HepG2 (cell line): ENCODE results near the gene SORBS2. TPM values are rescaled to one million over a fixed set of nuclear protein-coding genes. Genes with fewer than 3 reads are reported as not detected.

Source experiments
- ATAC-seq: fragments of 200-7000 bp; cut with Tn5 transposase; 3 replicates; pipeline ENCODE4 v1.9.1; 2020; ENCODE audit warnings: mild to moderate bottlenecking, moderate library complexity
- BruUV-seq: library from RNA; stranded (reverse); fragments of 400-500 nt; replicated peaks from 2 replicates; lab custom pipeline; 2021; lab: Mats Ljungman, UMichigan
- CTCF ChIA-PET: fragments of 300-600 bp; formaldehyde crosslinking; extraction: SDS; loops from one replicate; lab custom pipeline; 2021; ENCODE audit warnings: low total read pairs, inconsistent platforms, low intra/inter-chr PET ratio; lab: Yijun Ruan, JAX
- POLR2A ChIA-PET: fragments of 350-600 bp; sonication (Branson Sonifier 250); formaldehyde crosslinking; loops from one replicate; lab custom pipeline; 2020; ENCODE audit warnings: antibody characterized with exemption, inconsistent platforms; lab: Yijun Ruan, JAX
- DNase-seq: peaks from one replicate; pipeline ENCODE4 v3.0.0-alpha.2; 2015; ENCODE audit warnings: low spot score
- FAIRE-seq: peaks from 3 replicates; lab custom pipeline; 2011; peaks lifted over from hg19 to GRCh38; lab: Jason Lieb, UNC
- H2AFZ ChIP-seq: one replicate; pipeline ENCODE4 v1.6.1; 2011; ENCODE audit warnings: low read length, inconsistent platforms
- H3K27ac ChIP-seq: fragments of 300-600 bp; 3 replicates; pipeline ENCODE4 v1.8.0; 2011; ENCODE audit warnings: mixed run types, mild to moderate bottlenecking, mixed read lengths, low read length, inconsistent platforms; ENCODE audit not compliant: insufficient read depth; ENCODE audit errors: extremely low read length
- H3K27me3 ChIP-seq, 2 experiments: fragments of 200-600 bp in 1 of 2; 2 replicates in 1 of 2; 3 replicates in 1 of 2; pipeline versions ENCODE4 v1.6.0 to v1.8.0; 2011; ENCODE audit warnings: low read length in 2 of 2, mild to moderate bottlenecking in 2 of 2, moderate library complexity in 2 of 2, inconsistent platforms in 1 of 2; ENCODE audit not compliant: insufficient read depth in 2 of 2, control insufficient read depth in 1 of 2
- H3K36me3 ChIP-seq, 2 experiments: fragments of 200-600 bp in 1 of 2; replicated peaks in 1 of 2; 2 replicates in 1 of 2; 3 replicates in 1 of 2; pipeline versions ENCODE4 v1.5.1 to v1.8.0; 2011; ENCODE audit warnings: low read length in 2 of 2, inconsistent platforms in 1 of 2; ENCODE audit not compliant: insufficient read depth in 2 of 2, control insufficient read depth in 1 of 2
- H3K4me1 ChIP-seq: 2 replicates; pipeline ENCODE4 v1.5.1; 2012; ENCODE audit warnings: low read length, inconsistent platforms; ENCODE audit not compliant: insufficient read depth
- H3K4me2 ChIP-seq: 2 replicates; pipeline ENCODE4 v1.6.0; 2011; ENCODE audit warnings: low read depth, low read length, inconsistent platforms
- H3K4me3 ChIP-seq, 3 experiments: fragments of 200-600 bp in 1 of 3; sonication (generic), shearing (Covaris generic) in 1 of 3; replicated peaks in 1 of 3; 2 replicates each; pipeline ENCODE4 v1.5.1; 2011 to 2016; ENCODE audit warnings: low read length in 3 of 3, inconsistent platforms in 2 of 3, low read depth in 2 of 3, mild to moderate bottlenecking in 2 of 3, control low read depth in 1 of 3, mixed read lengths in 1 of 3; ENCODE audit not compliant: insufficient read depth in 1 of 3
- H3K79me2 ChIP-seq: one replicate; pipeline ENCODE4 v1.6.1; 2011; ENCODE audit warnings: low read length, inconsistent platforms; ENCODE audit not compliant: insufficient read depth
- H3K9ac ChIP-seq: 2 replicates; pipeline ENCODE4 v1.6.0; 2011; ENCODE audit warnings: mild to moderate bottlenecking, low read depth, low read length, inconsistent platforms; ENCODE audit not compliant: insufficient read depth
- H3K9me3 ChIP-seq: 2 replicates; pipeline ENCODE4 v1.5.1; 2012; ENCODE audit warnings: mild to moderate bottlenecking, low read length
- H4K20me1 ChIP-seq: 2 replicates; pipeline ENCODE4 v1.6.0; 2011; ENCODE audit warnings: inconsistent platforms, mild to moderate bottlenecking, low read length, moderate library complexity; ENCODE audit not compliant: insufficient read depth
- FOXM1 ChIP-seq: sonication (generic); formaldehyde crosslinking; IDR thresholded peaks from 2 replicates; pipeline ENCODE4 v1.5.0; 2020; ENCODE audit warnings: missing genetic modification reagents
- RNF219 ChIP-seq: sonication (generic); formaldehyde crosslinking; IDR thresholded peaks from 2 replicates; pipeline ENCODE4 v1.5.0; 2020; ENCODE audit warnings: mild to moderate bottlenecking, missing genetic modification reagents
- WGBS: methylation state at CpG from one replicate; pipeline ENCODE4 v1.1.6; 2017; ENCODE audit warnings: low lambda C conversion rate; 5-methylcytosine and 5-hydroxymethylcytosine counted together
- in situ Hi-C: cut with HindIII; loops from 2 replicates; pipeline ENCODE4 v1.10.0; 2017; ENCODE audit warnings: low pct_unique_long_range_greater_than_20kb; ENCODE audit not compliant: extremely low pct_ligation_motif_present
- intact Hi-C: fragments of 100-400 bp; cut with micrococcal nuclease; formaldehyde crosslinking; loops from one replicate; pipeline ENCODE4 v1.10.0; 2022; ENCODE audit not compliant: unreplicated experiment
- polyA plus RNA-seq, 8 experiments: library from polyadenylated mRNA; depleted of rRNA in 3 of 8; stranded (reverse) in 7 of 8; unstranded in 1 of 8; fragments of >200 nt; fragmentation: Illumina TruSeq in 4 of 8; extraction: Trizol in 4 of 8; gene quantifications; 2 replicates each; pipeline versions ENCODE4 v1.2.1 to v1.2.3, GENCODE V29; 2011 to 2016; ENCODE audit warnings: low read depth in 4 of 8, missing spikeins in 1 of 8, mixed read lengths in 1 of 8; ENCODE audit not compliant: insufficient read depth in 1 of 8
- total RNA-seq, 5 experiments: library from RNA; depleted of rRNA; stranded (reverse); fragments of >200 nt; fragmentation: Illumina TruSeq; extraction: Trizol; gene quantifications; 2 replicates each; pipeline ENCODE4 v1.2.3, GENCODE V29; 2016; ENCODE audit warnings: low read depth in 1 of 5

Gene SORBS2
- total and polyA plus RNA-seq, 2 of the 13 experiments (the other 11 are each of a cell fraction or from before 2014, with no cell fraction given), result 25.0 to 80.5 TPM

GRCh38 chr4:185719500-185719858, 92.5 kb downstream of the SORBS2 start:
- intact Hi-C loops (no loop called here), in situ Hi-C loops (no loop called here)

More at GRCh38 chr4:185719500-185719858, 92.5 kb downstream of the SORBS2 start:
- no TSS peak for BruUV-seq
- H3K9ac ChIP-seq, result no peak overlapping the region
- no peaks in the 10 kb centered on the region for H3K36me3 ChIP-seq
- H3K4me3 ChIP-seq, result no peak overlapping the region
- peaks cover 69% of the 10 kb centered on the region for H3K4me1 ChIP-seq
- DNase-seq (no peak), ATAC-seq (no peak), FAIRE-seq (no peak)
- H3K27ac ChIP-seq, result no peak overlapping the region
- TF ChIP-seq RNF219 (CRISPR knock-in tag), result 0 out of 2 replicates have a peak, but pooled peaks have one; percentile 7
- no peak for TF ChIP-seq FOXM1 (CRISPR knock-in tag)
- H2AFZ ChIP-seq, result no peak overlapping the region
- CTCF ChIA-PET, result no interaction called here
- no peaks in the 10 kb centered on the region for H3K9me3 ChIP-seq
- POLR2A ChIA-PET, result no interaction called here
- WGBS, result 94% methylated on average over 3 of the region's 3 CpGs
- no peaks in the 10 kb centered on the region for H4K20me1 ChIP-seq
- H3K27me3 ChIP-seq, result no peaks in the 10 kb centered on the region
- H3K79me2 ChIP-seq, result peaks cover 7% of the 10 kb centered on the region
- no peak overlapping the region for H3K4me2 ChIP-seq
